ENCODE data around the gene C10orf120.

Gene C10orf120

GRCh38 chr10:122699796-122700455 lies at the start of gene C10orf120:
C10orf120 (minus strand) TSS chr10:122699846; CDS start chr10:122699790, 56 bp downstream.
- no peak for DNase-seq (ENCODE audit: low spot score)

- DNase-seq (ENCODE audit: low spot score): no peak
Measured at GRCh38 chr10:122748496-122748895, 48.9 kb upstream of the C10orf120 start.

GRCh38 chr10:122746408-122746807 lies 46.8 kb upstream of the C10orf120 start:
- no peak for DNase-seq (ENCODE audit: low spot score)

GRCh38 chr10:122744257-122744656 lies 44.6 kb upstream of the C10orf120 start:
- no peak for DNase-seq (ENCODE audit: low spot score)

- no peak for DNase-seq (ENCODE audit: low spot score)
Measured at GRCh38 chr10:122740640-122741039, 41.0 kb upstream of the C10orf120 start.

GRCh38 chr10:122738031-122738430 lies 38.4 kb upstream of the C10orf120 start:
- DNase-seq (ENCODE audit: low spot score): no peak

GRCh38 chr10:122733931-122734665 lies 34.5 kb upstream of the C10orf120 start:
- DNase-seq (ENCODE audit: low spot score): no peak

- no peak for DNase-seq (ENCODE audit: low spot score)
Measured at GRCh38 chr10:122733443-122733842, 33.8 kb upstream of the C10orf120 start.

- no peak for DNase-seq (ENCODE audit: low spot score)
Measured at GRCh38 chr10:122730238-122730637, 30.6 kb upstream of the C10orf120 start.

GRCh38 chr10:122729126-122729525 lies 29.5 kb upstream of the C10orf120 start:
- DNase-seq (ENCODE audit: low spot score): no peak

- no peak for DNase-seq (ENCODE audit: low spot score)
Measured at GRCh38 chr10:122727426-122727825, 27.8 kb upstream of the C10orf120 start.

- no peak for DNase-seq (ENCODE audit: low spot score)
Measured at GRCh38 chr10:122725768-122726167, 26.1 kb upstream of the C10orf120 start.

GRCh38 chr10:122725006-122725405 lies 25.4 kb upstream of the C10orf120 start:
- no peak for DNase-seq (ENCODE audit: low spot score)

GRCh38 chr10:122721111-122721510 lies 21.5 kb upstream of the C10orf120 start:
- no peak for DNase-seq (ENCODE audit: low spot score)

- DNase-seq (ENCODE audit: low spot score): no peak
Measured at GRCh38 chr10:122716025-122716424, 16.4 kb upstream of the C10orf120 start.

- no peak for DNase-seq (ENCODE audit: low spot score)
Measured at GRCh38 chr10:122715576-122715975, 15.9 kb upstream of the C10orf120 start.

GRCh38 chr10:122713091-122713885 lies 13.6 kb upstream of the C10orf120 start:
- DNase-seq (ENCODE audit: low spot score): no peak

- DNase-seq (ENCODE audit: low spot score): no peak
Measured at GRCh38 chr10:122710576-122710975, 10.9 kb upstream of the C10orf120 start.

- no peak for DNase-seq (ENCODE audit: low spot score)
Measured at GRCh38 chr10:122709971-122710370, 10.3 kb upstream of the C10orf120 start.

- no peak for DNase-seq (ENCODE audit: low spot score)
Measured at GRCh38 chr10:122707535-122707934, 7.9 kb upstream of the C10orf120 start.

- DNase-seq (ENCODE audit: low spot score): no peak
Measured at GRCh38 chr10:122706947-122707346, 7.3 kb upstream of the C10orf120 start.

- DNase-seq (ENCODE audit: low spot score): no peak
Measured at GRCh38 chr10:122706467-122706866, 6.8 kb upstream of the C10orf120 start.

Measured in activated CD4-positive, alpha-beta T cell treated with anti-CD3 and anti-CD28 coated beads, Interleukin-2, Interleukin-4, amounts not matched to agents 100 ng/mL and 50 ng/mL, durations not matched to agents 16 hours and 8 hours (primary cell).